ENCODE results near the gene ADPRH.

The ADPRH gene

GRCh38 chr3:119631516-119631915 is 52.2 kb downstream of the ADPRH start:
- DNase-seq = no peak

GRCh38 chr3:119632216-119632615 is 52.9 kb downstream of the ADPRH start:
- DNase-seq = no peak

GRCh38 chr3:119632829-119633228 is 53.5 kb downstream of the ADPRH start:
- no peak for DNase-seq

- DNase-seq = no peak
These were observed 56.4 kb downstream of the ADPRH start for GRCh38 chr3:119635719-119636118.

- no peak for DNase-seq
These were observed 57.0 kb downstream of the ADPRH start for GRCh38 chr3:119636249-119636648.

- no peak for DNase-seq
These were observed 57.8 kb downstream of the ADPRH start for GRCh38 chr3:119636891-119637611.

- DNase-seq = no peak
These were observed 58.6 kb downstream of the ADPRH start for GRCh38 chr3:119637679-119638477.

Data from stimulated activated CD4-positive, alpha-beta T cell treated with anti-CD3 and anti-CD28 coated beads, Interleukin-4, amount 100 ng/mL, for 4 hours (primary cell).